Keratinocyte (primary cell): ENCODE measurements around the gene KRT78. TPM values are rescaled to one million over a fixed set of nuclear protein-coding genes. Genes with fewer than 3 reads are reported as not detected.

Experiments
- DNase-seq: peaks from one replicate; pipeline ENCODE4 v3.0.0-alpha.2; 2011; ENCODE audit warnings: low read depth, missing footprints, low spot score
- FAIRE-seq: peaks from 2 replicates; lab custom pipeline; 2011; peaks lifted over from hg19 to GRCh38; lab: Jason Lieb, UNC
- H2AFZ ChIP-seq: 2 replicates; pipeline ENCODE4 v1.6.0; 2012; ENCODE audit warnings: low read length, control low read depth, inconsistent platforms; ENCODE audit not compliant: control insufficient read depth
- H3K27ac ChIP-seq: 2 replicates; pipeline ENCODE4 v1.5.1; 2011; ENCODE audit warnings: low read length; ENCODE audit not compliant: control insufficient read depth, insufficient read depth
- H3K27me3 ChIP-seq: 3 replicates; pipeline ENCODE4 v1.6.0; 2011; ENCODE audit warnings: low read length; ENCODE audit not compliant: control insufficient read depth, insufficient read depth; ENCODE audit errors: extremely low read depth
- H3K36me3 ChIP-seq, 2 experiments: 2 replicates in 1 of 2; 3 replicates in 1 of 2; pipeline ENCODE4 v1.5.1; 2011; ENCODE audit warnings: low read length in 2 of 2, mild to moderate bottlenecking in 1 of 2; ENCODE audit not compliant: control insufficient read depth in 2 of 2, insufficient read depth in 2 of 2; ENCODE audit errors: extremely low read depth in 1 of 2
- H3K4me1 ChIP-seq: 3 replicates; pipeline ENCODE4 v1.5.1; 2011; ENCODE audit warnings: low read length; ENCODE audit not compliant: control insufficient read depth, insufficient read depth; ENCODE audit errors: extremely low read depth
- H3K4me2 ChIP-seq: 3 replicates; pipeline ENCODE4 v1.6.0; 2011; ENCODE audit warnings: low read depth, low read length; ENCODE audit not compliant: control insufficient read depth, insufficient read depth; ENCODE audit errors: extremely low read depth
- H3K4me3 ChIP-seq, 3 experiments: fragments of 200-600 bp in 1 of 3; sonication (generic) in 1 of 3; 2 replicates in 2 of 3; 3 replicates in 1 of 3; pipeline ENCODE4 v1.5.1; 2011 to 2016; ENCODE audit warnings: low read length in 3 of 3, mild to moderate bottlenecking in 3 of 3, control low read depth in 2 of 3, inconsistent platforms in 1 of 3, low read depth in 1 of 3, mixed read lengths in 1 of 3, mixed run types in 1 of 3, moderate library complexity in 1 of 3; ENCODE audit not compliant: control insufficient read depth in 2 of 3, insufficient read depth in 2 of 3; ENCODE audit errors: extremely low read depth in 1 of 3
- H3K79me2 ChIP-seq: 2 replicates; pipeline ENCODE4 v1.6.0; 2012; ENCODE audit warnings: low read length; ENCODE audit not compliant: control insufficient read depth, insufficient read depth
- H3K9ac ChIP-seq: 3 replicates; pipeline ENCODE4 v1.6.0; 2011; ENCODE audit warnings: low read length; ENCODE audit not compliant: control insufficient read depth, insufficient read depth; ENCODE audit errors: extremely low read depth
- H3K9me1 ChIP-seq: 3 replicates; pipeline ENCODE4 v1.6.0; 2011; ENCODE audit warnings: low read length; ENCODE audit not compliant: control insufficient read depth, insufficient read depth; ENCODE audit errors: extremely low read depth
- H3K9me3 ChIP-seq: 2 replicates; pipeline ENCODE4 v1.5.1; 2012; ENCODE audit warnings: low read depth, low read length; ENCODE audit not compliant: control insufficient read depth
- H4K20me1 ChIP-seq: 3 replicates; pipeline ENCODE4 v1.6.0; 2011; ENCODE audit warnings: low read length; ENCODE audit not compliant: control insufficient read depth, insufficient read depth; ENCODE audit errors: extremely low read depth
- CTCF ChIP-seq, 3 experiments: IDR thresholded peaks in 1 of 3; conservative IDR thresholded peaks in 1 of 3; optimal IDR thresholded peaks in 1 of 3; 2 replicates in 2 of 3; 3 replicates in 1 of 3; pipeline versions ENCODE3 to v1.5.1; 2011; ENCODE audit warnings: low read length in 3 of 3, mild to moderate bottlenecking in 3 of 3, moderate library complexity in 2 of 3, control low read depth in 1 of 3, inconsistent platforms in 1 of 3; ENCODE audit not compliant: insufficient read depth in 2 of 3; ENCODE audit errors: extremely low read depth in 1 of 3
- EZH2 ChIP-seq: IDR thresholded peaks from one replicate; pipeline ENCODE4 v1.6.1; 2012; ENCODE audit warnings: inconsistent platforms, mild to moderate bottlenecking, low read length, moderate library complexity
- dilution Hi-C: fragments of 300-500 bp; cut with MboI; formaldehyde crosslinking; loops from one replicate; pipeline ENCODE4 v1.7.0; 2020; ENCODE audit warnings: low sequenced_read_pairs; ENCODE audit not compliant: extremely low pct_ligation_motif_present
- polyA plus RNA-seq, 5 experiments: library from polyadenylated mRNA; depleted of rRNA in 3 of 5; stranded (reverse) in 3 of 5; stranded (forward) in 1 of 5; unstranded in 1 of 5; fragments of >200 nt; gene quantifications; 1 replicate in 1 of 5; 2 replicates in 3 of 5; 3 replicates in 1 of 5; pipeline versions ENCODE4 v1.2.1 to v1.2.3, GENCODE V29; 2011 to 2012; ENCODE audit warnings: missing spikeins in 2 of 5, low read depth in 1 of 5, low replicate concordance in 1 of 5

KRT78 gene
- polyA plus RNA-seq, 1 donor (not counting 4 experiments of a cell fraction or from before 2014, with no cell fraction given): 0.96 TPM

- no peak overlapping the region for H3K4me3 ChIP-seq
- peak overlapping the region; percentile 79 for H2AFZ ChIP-seq
- no peaks in the 10 kb centered on the region for H3K9me1 ChIP-seq
- H3K27me3 ChIP-seq: no peaks in the 10 kb centered on the region
- FAIRE-seq (no peak), DNase-seq (no peak)
- H3K4me1 ChIP-seq: peaks cover 54% of the 10 kb centered on the region
- H3K27ac ChIP-seq: peak overlapping the region; percentile 84
- dilution Hi-C loops: no loop called here
- no peaks in the 10 kb centered on the region for H3K79me2 ChIP-seq
- peak overlapping the region; percentile 80 for H3K4me2 ChIP-seq
- no peaks in the 10 kb centered on the region for H4K20me1 ChIP-seq
- no peaks in the 10 kb centered on the region for H3K36me3 ChIP-seq
- H3K9me3 ChIP-seq: no peaks in the 10 kb centered on the region
- TF ChIP-seq CTCF (optimal IDR thresholded peaks at IDR 0.05 in 1 of 3, IDR thresholded peaks at IDR 0.05 in 1 of 3, conservative IDR thresholded peaks at IDR 0.05 in 1 of 3; ENCODE audit: extremely low read depth in 1 of 3, insufficient read depth in 2 of 3, low read length in 3 of 3) (no peak), EZH2 (no peak)
- H3K9ac ChIP-seq: peak overlapping the region; percentile 72
These were observed 18.8 kb upstream of the KRT78 start for GRCh38 chr12:52867642-52868041.

GRCh38 chr12:52867152-52867551 is 18.4 kb upstream of the KRT78 start:
- FAIRE-seq (peak; percentile 81), DNase-seq (no peak)
- H3K9ac ChIP-seq: peak overlapping the region; percentile 72
- peaks cover 53% of the 10 kb centered on the region for H3K4me1 ChIP-seq
- H3K79me2 ChIP-seq: no peaks in the 10 kb centered on the region
- no peaks in the 10 kb centered on the region for H4K20me1 ChIP-seq
- H3K27me3 ChIP-seq: no peaks in the 10 kb centered on the region
- TF ChIP-seq EZH2: no peak
- H2AFZ ChIP-seq: peak overlapping the region; percentile 33
- H3K4me2 ChIP-seq: peak overlapping the region; percentile 80
- dilution Hi-C loops: no loop called here
- H3K27ac ChIP-seq: peak overlapping the region; percentile 84
- H3K9me3 ChIP-seq: no peaks in the 10 kb centered on the region
- no peaks in the 10 kb centered on the region for H3K36me3 ChIP-seq
- no peaks in the 10 kb centered on the region for H3K9me1 ChIP-seq
- H3K4me3 ChIP-seq: no peak overlapping the region
